GM12865 (cell line): ENCODE data around the gene CAMK1G.
A peak's percentile ranks its signal among the peaks of the same experiment; 100 is the strongest.

Experiments
- DNase-seq: peaks from one replicate; pipeline ENCODE4 v3.0.0; 2010; ENCODE audit warnings: low read depth
- H3K4me3 ChIP-seq: 2 replicates; pipeline ENCODE4 v1.5.1; 2011; ENCODE audit warnings: mild to moderate bottlenecking, low read depth, low read length, control low read depth
- TF ChIP-seq, protein P1 (sequence below): IDR thresholded peaks from 2 replicates; pipeline ENCODE4 v1.5.1; 2011; ENCODE audit warnings: low read length, control low read depth, low read depth, inconsistent platforms; ENCODE audit not compliant: insufficient read depth; ENCODE audit errors: missing control alignments

Gene CAMK1G

DNA sequence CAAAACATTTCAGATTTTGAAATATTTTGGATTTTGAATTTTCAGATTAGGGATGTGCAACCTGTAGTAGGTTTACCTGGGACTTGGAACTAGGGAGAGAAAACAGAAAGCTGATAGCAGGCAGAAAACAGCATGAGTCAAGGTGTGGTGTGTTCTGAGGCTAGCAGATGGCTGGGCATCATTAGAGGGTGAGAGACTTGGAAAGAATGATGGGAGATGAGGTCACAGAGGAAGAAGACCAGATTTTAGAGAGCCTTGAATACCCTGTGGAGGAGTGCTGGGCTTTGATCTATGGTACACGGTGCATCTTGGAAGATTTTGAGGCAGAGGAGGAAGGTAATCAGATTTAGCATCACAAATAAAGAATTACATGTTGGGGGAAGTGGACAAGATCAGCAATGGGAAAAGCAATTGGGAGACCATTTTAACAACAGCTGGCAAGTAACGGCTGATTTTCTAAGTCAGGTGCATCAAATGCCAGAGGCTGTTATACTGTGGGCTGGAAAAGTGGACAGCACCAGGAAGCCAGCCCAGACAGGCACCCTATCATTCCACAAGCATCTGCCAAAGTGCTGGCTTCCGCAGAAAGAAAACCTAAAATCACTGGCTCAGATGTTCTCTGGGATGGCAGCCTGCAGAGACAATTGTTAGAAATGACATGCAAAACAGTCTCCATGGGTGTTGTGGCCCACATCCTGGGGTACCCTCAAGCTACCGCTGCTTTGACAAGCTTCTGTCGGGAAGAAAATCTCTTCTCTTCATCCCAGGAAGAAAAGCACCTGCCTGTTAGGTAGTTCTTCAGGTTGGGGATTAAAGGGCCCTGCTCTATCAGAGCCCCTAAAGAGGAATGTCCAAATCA, 30.9 kb upstream of the CAMK1G start:
- no peak for DNase-seq
- H3K4me3 ChIP-seq = no peak overlapping the region
- TF ChIP-seq, protein P1, sequence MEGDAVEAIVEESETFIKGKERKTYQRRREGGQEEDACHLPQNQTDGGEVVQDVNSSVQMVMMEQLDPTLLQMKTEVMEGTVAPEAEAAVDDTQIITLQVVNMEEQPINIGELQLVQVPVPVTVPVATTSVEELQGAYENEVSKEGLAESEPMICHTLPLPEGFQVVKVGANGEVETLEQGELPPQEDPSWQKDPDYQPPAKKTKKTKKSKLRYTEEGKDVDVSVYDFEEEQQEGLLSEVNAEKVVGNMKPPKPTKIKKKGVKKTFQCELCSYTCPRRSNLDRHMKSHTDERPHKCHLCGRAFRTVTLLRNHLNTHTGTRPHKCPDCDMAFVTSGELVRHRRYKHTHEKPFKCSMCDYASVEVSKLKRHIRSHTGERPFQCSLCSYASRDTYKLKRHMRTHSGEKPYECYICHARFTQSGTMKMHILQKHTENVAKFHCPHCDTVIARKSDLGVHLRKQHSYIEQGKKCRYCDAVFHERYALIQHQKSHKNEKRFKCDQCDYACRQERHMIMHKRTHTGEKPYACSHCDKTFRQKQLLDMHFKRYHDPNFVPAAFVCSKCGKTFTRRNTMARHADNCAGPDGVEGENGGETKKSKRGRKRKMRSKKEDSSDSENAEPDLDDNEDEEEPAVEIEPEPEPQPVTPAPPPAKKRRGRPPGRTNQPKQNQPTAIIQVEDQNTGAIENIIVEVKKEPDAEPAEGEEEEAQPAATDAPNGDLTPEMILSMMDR = no peak

DNA sequence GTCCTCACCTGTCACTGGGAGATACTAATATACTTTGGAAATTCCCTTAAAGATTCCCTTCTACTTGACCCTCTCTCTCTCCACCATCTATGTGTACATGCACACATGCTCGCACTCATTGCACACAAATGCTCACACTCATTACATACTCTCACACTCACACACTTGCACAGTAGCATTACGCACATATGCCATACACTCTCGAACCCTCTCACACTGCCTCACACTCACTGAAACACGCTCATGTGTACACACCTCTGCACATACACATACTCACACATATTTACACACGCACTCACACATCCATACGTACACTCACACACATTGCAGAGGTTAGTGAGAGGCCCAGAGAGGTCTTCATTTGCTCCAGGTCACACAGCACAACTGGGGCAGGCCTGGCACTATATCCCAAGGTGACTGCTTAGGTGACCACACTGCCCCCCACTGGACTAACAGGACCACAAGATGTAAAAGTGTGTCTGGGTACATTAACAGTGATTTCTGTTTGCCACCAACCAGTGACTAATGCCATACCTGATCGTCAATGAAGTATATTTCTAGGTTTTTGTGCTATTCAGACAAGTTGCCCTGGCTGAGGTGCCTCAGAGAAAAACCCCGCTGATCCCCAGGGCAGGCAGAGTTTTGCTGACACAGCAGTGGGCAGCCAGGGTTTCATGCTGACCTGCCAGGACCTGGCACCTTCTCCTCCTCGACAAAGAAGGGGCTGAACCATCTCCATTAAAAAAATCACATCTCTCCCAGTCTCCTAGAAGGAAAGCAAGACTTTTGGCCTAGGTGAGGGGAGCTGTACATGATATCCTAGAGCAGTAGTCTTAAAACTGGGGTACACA, 28.5 kb upstream of the CAMK1G start:
- no peak overlapping the region for H3K4me3 ChIP-seq
- DNase-seq = peak; percentile 14
- TF ChIP-seq, protein P1 = no peak

DNA sequence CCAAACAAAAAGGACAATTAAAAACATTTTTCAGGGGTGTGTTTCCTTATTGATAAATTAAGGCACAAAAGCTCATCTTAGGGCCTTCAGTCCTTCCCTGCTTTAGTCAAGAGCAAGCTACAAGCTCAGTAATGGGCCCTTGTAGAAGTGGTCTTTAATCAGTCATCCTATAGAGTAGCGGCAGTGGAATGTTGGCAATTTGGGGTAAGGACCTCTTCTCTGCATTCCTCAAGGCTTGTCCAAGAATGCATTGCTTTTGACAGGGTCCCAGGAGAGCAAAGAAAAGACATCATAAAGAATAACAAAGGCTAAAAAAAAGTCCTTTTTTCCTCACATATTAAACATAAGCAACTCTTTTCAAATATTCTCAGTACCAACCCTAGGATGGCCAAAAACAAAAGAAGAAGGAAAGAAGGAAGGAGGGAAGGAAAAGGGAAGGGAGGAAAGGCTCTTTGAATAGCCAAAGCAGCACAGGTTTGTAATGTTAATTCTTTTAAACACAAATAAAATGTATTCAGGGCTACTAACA, 27.3 kb upstream of the CAMK1G start:
- TF ChIP-seq, protein P1 = no peak
- no peak overlapping the region for H3K4me3 ChIP-seq
- DNase-seq = no peak

DNA sequence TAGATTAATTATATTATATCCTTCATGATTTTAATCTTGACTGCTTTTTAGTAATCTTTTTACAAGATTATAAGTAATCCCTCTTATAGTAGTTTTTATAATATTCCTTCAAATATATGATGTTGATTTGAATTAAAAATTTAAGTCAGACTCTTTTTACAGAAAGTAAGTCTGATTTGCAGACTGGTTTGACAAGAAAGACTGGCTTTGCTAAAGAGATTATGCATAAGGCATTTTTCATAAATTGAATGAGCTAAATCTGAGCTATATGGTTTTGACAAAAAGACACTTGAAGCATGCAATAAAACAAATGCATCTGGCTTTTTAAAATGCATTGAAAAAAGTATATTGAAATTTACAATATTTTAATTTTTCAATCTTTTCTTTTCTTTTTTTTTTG, 26.3 kb upstream of the CAMK1G start:
- TF ChIP-seq, protein P1 = no peak

DNA sequence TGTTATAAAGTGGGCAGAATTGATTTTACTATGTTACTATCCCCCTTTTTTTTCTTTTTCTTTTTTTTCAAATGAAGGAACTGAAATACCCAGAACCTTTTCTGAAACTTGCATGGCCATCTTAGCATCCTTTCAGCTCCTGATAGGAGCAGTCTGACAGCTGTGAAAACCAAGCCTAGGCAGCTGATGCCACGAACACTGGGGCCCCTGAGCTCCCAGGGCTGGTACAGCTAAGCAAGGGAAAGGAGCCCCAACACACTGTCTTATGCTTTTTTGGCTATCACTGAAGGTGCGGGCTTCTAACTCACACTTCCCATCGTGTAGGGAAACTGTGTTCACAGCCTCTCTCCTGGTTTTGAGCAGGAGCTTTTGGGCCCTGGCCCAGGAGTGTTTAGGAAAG, 23.0 kb upstream of the CAMK1G start:
- no peak overlapping the region for H3K4me3 ChIP-seq
- TF ChIP-seq, protein P1 = no peak
- DNase-seq = no peak

More for the DNA sequence above, 26.3 kb upstream of the CAMK1G start:
- no peak overlapping the region for H3K4me3 ChIP-seq
- DNase-seq = no peak

DNA sequence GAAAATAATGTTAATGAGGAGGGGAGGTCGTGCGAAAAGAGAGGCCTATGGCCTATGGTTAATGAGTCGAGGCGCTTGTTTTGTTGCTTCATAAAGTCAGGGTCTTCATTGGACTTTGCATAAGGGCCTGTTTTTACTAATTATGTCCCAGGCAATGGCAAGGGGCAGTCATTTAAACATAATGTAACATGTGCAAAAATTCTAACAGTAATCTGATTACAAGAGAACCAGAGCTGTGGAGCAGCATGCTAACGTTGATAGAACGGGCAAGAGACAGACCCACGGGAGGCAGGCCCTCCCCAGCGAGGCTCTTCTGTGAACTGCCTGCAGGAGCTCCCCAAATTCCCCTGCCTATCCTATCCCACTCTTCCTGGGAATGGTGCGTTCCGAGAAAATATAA, 22.6 kb upstream of the CAMK1G start:
- TF ChIP-seq, protein P1 = no peak
- no peak overlapping the region for H3K4me3 ChIP-seq
- DNase-seq = no peak
